HepG2 (cell line): Measurements from ENCODE around the gene PSMD5.

ENCODE experiments used
- BCL6 ChIP-seq: IDR thresholded peaks from 2 replicates; pipeline ENCODE4 v1.6.1; 2016; ENCODE audit warnings: missing genetic modification reagents, missing compliant biosample characterization
- CBX2 ChIP-seq, 2 experiments: fragments of 200-600 bp in 1 of 2; sonication (generic); formaldehyde crosslinking in 1 of 2; IDR thresholded peaks; 2 replicates each; pipeline versions ENCODE4 v1.7.0 to v1.8.1; 2018 to 2022; ENCODE audit warnings: low read depth in 2 of 2, low read length in 1 of 2, mild to moderate bottlenecking in 1 of 2, missing genetic modification reagents in 1 of 2
- FOXO4 ChIP-seq: sonication (generic); formaldehyde crosslinking; conservative IDR thresholded peaks from 2 replicates; pipeline ENCODE4 v1.8.1; 2023; ENCODE audit warnings: missing genetic modification reagents
- NBN ChIP-seq: fragments of 450-650 bp; conservative IDR thresholded peaks from 2 replicates; pipeline ENCODE4 v1.6.1; 2017
- NPAS2 ChIP-seq: sonication (generic); formaldehyde crosslinking; IDR thresholded peaks from 2 replicates; pipeline ENCODE4 v1.8.0; 2022; ENCODE audit warnings: mild to moderate bottlenecking, missing genetic modification reagents, borderline replicate concordance
- ZBTB49 ChIP-seq: sonication (generic); formaldehyde crosslinking; IDR thresholded peaks from 2 replicates; pipeline ENCODE4 v1.4.0; 2020; ENCODE audit warnings: missing genetic modification reagents, borderline replicate concordance
- TF ChIP-seq, protein P1 (sequence below): IDR thresholded peaks from 2 replicates; pipeline ENCODE4 v1.6.1; 2012; ENCODE audit warnings: inconsistent platforms

DNA sequence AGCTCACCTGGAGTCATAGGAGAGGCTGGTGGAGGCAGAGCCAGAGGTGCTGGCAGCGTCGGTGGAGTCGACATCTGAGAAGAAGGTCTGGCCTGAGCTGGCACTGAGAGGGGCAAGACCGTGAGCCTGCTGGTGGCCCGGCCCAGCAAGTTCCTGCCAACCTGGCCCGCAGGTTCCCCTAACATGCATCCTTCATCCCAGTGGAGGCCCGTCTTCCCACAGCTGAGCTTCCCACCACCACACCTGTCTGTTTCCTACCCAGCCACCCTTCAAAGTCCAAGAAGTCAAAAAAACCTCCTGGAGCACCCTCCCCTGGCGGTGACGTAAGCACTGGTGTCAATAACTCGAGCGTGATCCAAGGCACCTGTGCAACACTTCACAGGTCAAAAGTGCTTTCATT, 17.4 kb upstream of the PSMD5 start:
- no peak for TF ChIP-seq ZBTB49
- no peak for TF ChIP-seq NPAS2 (CRISPR knock-in tag)
- TF ChIP-seq BCL6 (CRISPR knock-in tag) = no peak
- no peak for TF ChIP-seq NBN
- TF ChIP-seq, protein P1, sequence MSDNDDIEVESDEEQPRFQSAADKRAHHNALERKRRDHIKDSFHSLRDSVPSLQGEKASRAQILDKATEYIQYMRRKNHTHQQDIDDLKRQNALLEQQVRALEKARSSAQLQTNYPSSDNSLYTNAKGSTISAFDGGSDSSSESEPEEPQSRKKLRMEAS = no peak
- TF ChIP-seq FOXO4 (CRISPR knock-in tag) = no peak
- no peak for TF ChIP-seq CBX2 (IDR thresholded peaks at IDR 0.05; ENCODE audit: low read depth, low read length)
- TF ChIP-seq CBX2 (CRISPR knock-in tag; IDR thresholded peaks at IDR 0.05; ENCODE audit: low read depth) = no peak
